PC-3 (cell line): ENCODE data around the gene NFKB2. TPM values are rescaled to one million over a fixed set of nuclear protein-coding genes. Genes with fewer than 3 reads are reported as not detected.

Source experiments
- ATAC-seq: fragments of 200-7000 bp; cut with Tn5 transposase; 2 replicates; pipeline ENCODE4 v1.9.1; 2020; ENCODE audit warnings: mild to moderate bottlenecking, moderate library complexity
- BruUV-seq: library from RNA; stranded (reverse); fragments of 400-500 nt; replicated peaks from 2 replicates; lab custom pipeline; 2021; lab: Mats Ljungman, UMichigan
- CTCF ChIA-PET: fragments of 300-600 bp; sonication (Branson Sonifier 250); formaldehyde crosslinking; loops from one replicate; lab custom pipeline; 2022; ENCODE audit warnings: antibody characterized with exemption; lab: Charles Lee
- POLR2A ChIA-PET: fragments of 300-600 bp; sonication (Branson Sonifier 250); formaldehyde crosslinking; loops from one replicate; lab custom pipeline; 2022; ENCODE audit warnings: antibody characterized with exemption; ENCODE audit not compliant: unreplicated experiment; lab: Charles Lee
- DNase-seq: peaks from one replicate; pipeline ENCODE4 v3.0.0-alpha.2; 2015
- H2AFZ ChIP-seq: fragments of 300-600 bp; sonication (generic); 2 replicates; pipeline ENCODE4 v1.6.0; 2016; ENCODE audit warnings: antibody characterized with exemption, low read length
- H3F3A ChIP-seq: fragments of 300-600 bp; sonication (generic); one replicate; pipeline ENCODE4 v1.6.0; 2017; ENCODE audit warnings: antibody characterized with exemption, low read length, control low read depth, mild to moderate bottlenecking; ENCODE audit not compliant: unreplicated experiment
- H3K27ac ChIP-seq: fragments of 300-600 bp; sonication (generic); 2 replicates; pipeline ENCODE4 v1.5.1; 2016; ENCODE audit warnings: mild to moderate bottlenecking, low read length
- H3K27me3 ChIP-seq: fragments of 300-600 bp; sonication (generic); 2 replicates; pipeline ENCODE4 v1.6.1; 2016; ENCODE audit warnings: low read length, mixed read lengths
- H3K36me3 ChIP-seq: fragments of 300-600 bp; sonication (generic); 2 replicates; pipeline ENCODE4 v1.6.1; 2016; ENCODE audit warnings: low read depth, mixed run types, low read length, mixed read lengths
- H3K4me1 ChIP-seq: fragments of 300-600 bp; sonication (generic); 2 replicates; pipeline ENCODE4 v1.5.1; 2016; ENCODE audit warnings: low read length; ENCODE audit not compliant: insufficient read depth
- H3K4me2 ChIP-seq: fragments of 300-600 bp; sonication (generic); 2 replicates; pipeline ENCODE4 v1.6.0; 2016; ENCODE audit warnings: low read length
- H3K4me3 ChIP-seq: fragments of 300-600 bp; sonication (generic); 2 replicates; pipeline ENCODE4 v1.5.1; 2016; ENCODE audit warnings: mild to moderate bottlenecking, low read length, mixed read lengths
- H3K79me2 ChIP-seq: fragments of 300-600 bp; sonication (generic); 2 replicates; pipeline ENCODE4 v1.6.1; 2017; ENCODE audit warnings: low read length, mixed read lengths
- H3K9ac ChIP-seq: fragments of 300-600 bp; sonication (generic); 2 replicates; pipeline ENCODE4 v1.6.0; 2016; ENCODE audit warnings: mild to moderate bottlenecking, low read length
- H3K9me2 ChIP-seq: fragments of 300-600 bp; sonication (generic); replicated peaks from 2 replicates; pipeline ENCODE4 v1.6.1; 2016; ENCODE audit warnings: mixed run types, low read length, mixed read lengths
- H3K9me3 ChIP-seq: fragments of 300-600 bp; sonication (generic); 2 replicates; pipeline ENCODE4 v1.6.1; 2016; ENCODE audit warnings: low read length, mixed read lengths
- H4K20me1 ChIP-seq: fragments of 300-600 bp; sonication (generic); 2 replicates; pipeline ENCODE4 v1.6.1; 2016; ENCODE audit warnings: low read length, mixed read lengths
- CTCF ChIP-seq: fragments of 300-600 bp; sonication (generic); conservative IDR thresholded peaks from 2 replicates; pipeline ENCODE4 v1.5.1; 2017; ENCODE audit warnings: antibody characterized with exemption, low read depth, mild to moderate bottlenecking, low read length
- EZH2 ChIP-seq: fragments of 300-600 bp; sonication (generic); IDR thresholded peaks from one replicate; pipeline ENCODE4 v1.6.1; 2017; ENCODE audit warnings: antibody characterized with exemption, mild to moderate bottlenecking, low read length; ENCODE audit not compliant: unreplicated experiment
- EZH2phosphoT487 ChIP-seq: fragments of 300-600 bp; sonication (generic); IDR thresholded peaks from 2 replicates; pipeline ENCODE4 v1.6.1; 2018; ENCODE audit warnings: mild to moderate bottlenecking, antibody characterized with exemption, low read length, borderline replicate concordance
- intact Hi-C: fragments of 100-400 bp; cut with micrococcal nuclease; formaldehyde crosslinking; loops from 2 replicates; pipeline ENCODE4 v1.9.0; 2023
- total RNA-seq: library from RNA; depleted of rRNA; stranded (reverse); fragments of >200 nt; gene quantifications from 2 replicates; pipeline ENCODE4 v1.2.3, GENCODE V29; 2014

The NFKB2 gene
- total RNA-seq, 1 experiment from 2014 or later = 45.0 TPM

DNA sequence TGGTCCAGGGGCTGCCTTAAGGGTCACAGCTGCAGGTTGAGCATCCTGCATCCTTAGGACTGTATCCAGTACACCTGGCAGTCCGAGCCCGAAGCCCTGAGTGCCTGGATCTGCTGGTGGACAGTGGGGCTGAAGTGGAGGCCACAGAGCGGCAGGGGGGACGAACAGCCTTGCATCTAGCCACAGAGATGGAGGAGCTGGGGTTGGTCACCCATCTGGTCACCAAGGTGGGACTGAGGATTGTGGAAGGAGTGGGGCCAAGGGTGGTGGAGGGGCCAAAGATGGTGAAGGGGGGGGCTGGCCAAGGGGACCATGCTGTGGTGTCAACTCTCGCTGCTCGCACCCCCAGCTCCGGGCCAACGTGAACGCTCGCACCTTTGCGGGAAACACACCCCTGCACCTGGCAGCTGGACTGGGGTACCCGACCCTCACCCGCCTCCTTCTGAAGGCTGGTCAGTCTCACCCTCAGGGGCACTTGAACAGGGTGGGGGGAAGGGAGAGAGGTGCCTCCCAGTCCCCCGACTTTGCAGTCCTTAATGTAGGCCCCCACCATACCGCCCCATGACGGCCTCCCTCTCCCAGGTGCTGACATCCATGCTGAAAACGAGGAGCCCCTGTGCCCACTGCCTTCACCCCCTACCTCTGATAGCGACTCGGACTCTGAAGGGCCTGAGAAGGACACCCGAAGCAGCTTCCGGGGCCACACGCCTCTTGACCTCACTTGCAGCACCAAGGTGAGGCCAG is 5.3 kb downstream of the NFKB2 start:
- Histone ChIP-seq H4K20me1 (no peaks in the 10 kb centered on the region), H3K4me1 (peaks cover 33% of the 10 kb centered on the region), H3K9me3 (no peaks in the 10 kb centered on the region), H3K4me2 (no peak overlapping the region), H3K79me2 (peaks cover 14% of the 10 kb centered on the region), H3K27ac (no peak overlapping the region), H3K9ac (no peak overlapping the region), H3K27me3 (no peaks in the 10 kb centered on the region), H3K4me3 (no peak overlapping the region), H3F3A (no peaks in the 10 kb centered on the region), H3K9me2 (no peaks in the 10 kb centered on the region), H3K36me3 (no peaks in the 10 kb centered on the region; the same call in 1 of the 2 replicates), H2AFZ (no peak overlapping the region)
- CTCF ChIA-PET = no interaction called here
- ATAC-seq = no peak
- POLR2A ChIA-PET = no interaction called here
- no peak for DNase-seq
- TF ChIP-seq EZH2phosphoT487 (no peak), CTCF (no peak)
- intact Hi-C loops = no loop called here
- BruUV-seq = no TSS peak

DNA sequence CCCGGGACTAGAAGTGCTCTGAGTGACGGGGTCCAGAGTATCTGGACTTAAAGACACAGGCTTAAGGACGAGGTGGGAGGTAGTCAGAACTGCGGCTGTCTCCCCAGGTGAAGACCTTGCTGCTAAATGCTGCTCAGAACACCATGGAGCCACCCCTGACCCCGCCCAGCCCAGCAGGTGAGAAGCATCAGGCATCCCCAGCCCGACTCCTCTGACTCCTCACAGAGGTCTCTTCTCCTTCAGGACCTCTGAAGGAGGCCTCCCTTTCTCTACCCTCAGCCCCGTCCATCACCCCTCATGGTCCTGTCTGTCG is 5.8 kb downstream of the NFKB2 start:
- Histone ChIP-seq H3K36me3 (no peaks in the 10 kb centered on the region; the same call in 1 of the 2 replicates), H2AFZ (no peak overlapping the region), H3K9me3 (no peaks in the 10 kb centered on the region), H3K4me1 (peaks cover 29% of the 10 kb centered on the region), H3K4me3 (no peak overlapping the region), H3F3A (no peaks in the 10 kb centered on the region), H3K27me3 (no peaks in the 10 kb centered on the region), H3K4me2 (peak overlapping the region; percentile 23; the same call in 1 of the 2 replicates), H3K79me2 (peaks cover 9% of the 10 kb centered on the region), H3K27ac (no peak overlapping the region), H3K9me2 (no peaks in the 10 kb centered on the region), H3K9ac (no peak overlapping the region), H4K20me1 (no peaks in the 10 kb centered on the region)
- intact Hi-C loops = no loop called here
- TF ChIP-seq EZH2phosphoT487 (no peak), CTCF (no peak), EZH2 (no peak)
- DNase-seq = no peak
- no TSS peak for BruUV-seq
- CTCF ChIA-PET = no interaction called here
- POLR2A ChIA-PET = no interaction called here
- no peak for ATAC-seq

DNA sequence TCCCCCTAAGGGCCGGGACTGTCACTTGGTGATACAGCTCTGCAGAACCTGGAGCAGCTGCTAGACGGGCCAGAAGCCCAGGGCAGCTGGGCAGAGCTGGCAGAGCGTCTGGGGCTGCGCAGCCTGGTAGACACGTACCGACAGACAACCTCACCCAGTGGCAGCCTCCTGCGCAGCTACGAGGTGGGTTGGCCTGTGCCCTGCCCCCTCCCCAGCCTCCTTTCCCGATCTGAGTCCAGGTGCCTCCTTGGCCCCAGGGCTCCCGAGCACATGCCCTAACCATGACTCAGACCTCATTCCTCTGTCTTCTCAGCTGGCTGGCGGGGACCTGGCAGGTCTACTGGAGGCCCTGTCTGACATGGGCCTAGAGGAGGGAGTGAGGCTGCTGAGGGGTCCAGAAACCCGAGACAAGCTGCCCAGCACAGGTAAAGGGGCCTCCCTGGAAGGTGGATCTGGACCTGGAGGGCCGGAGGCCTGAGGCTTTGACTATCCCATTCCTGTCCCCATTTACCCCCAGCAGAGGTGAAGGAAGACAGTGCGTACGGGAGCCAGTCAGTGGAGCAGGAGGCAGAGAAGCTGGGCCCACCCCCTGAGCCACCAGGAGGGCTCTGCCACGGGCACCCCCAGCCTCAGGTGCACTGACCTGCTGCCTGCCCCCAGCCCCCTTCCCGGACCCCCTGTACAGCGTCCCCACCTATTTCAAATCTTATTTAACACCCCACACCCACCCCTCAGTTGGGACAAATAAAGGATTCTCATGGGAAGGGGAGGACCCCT is 6.4 kb downstream of the NFKB2 start:
- no peaks in the 10 kb centered on the region; the same call in 1 of the 2 replicates for H3K36me3 ChIP-seq
- peak overlapping the region; percentile 23; the same call in 1 of the 2 replicates for H3K4me2 ChIP-seq
- no peaks in the 10 kb centered on the region for H3F3A ChIP-seq
- peaks cover 23% of the 10 kb centered on the region for H3K4me1 ChIP-seq
- BruUV-seq = no TSS peak
- H4K20me1 ChIP-seq = no peaks in the 10 kb centered on the region
- TF ChIP-seq EZH2 = no peak
- no peaks in the 10 kb centered on the region for H3K27me3 ChIP-seq
- H3K4me3 ChIP-seq = no peak overlapping the region
- intact Hi-C loops = no loop called here
- ATAC-seq = peak; percentile 64
- H3K9me2 ChIP-seq = no peaks in the 10 kb centered on the region
- ChIA-PET CTCF (no interaction called here), POLR2A (no interaction called here)
- H3K79me2 ChIP-seq = peaks cover 3% of the 10 kb centered on the region
- DNase-seq = peak; percentile 80
- H3K9me3 ChIP-seq = no peaks in the 10 kb centered on the region
- no peak overlapping the region for H3K27ac ChIP-seq
- H3K9ac ChIP-seq = no peak overlapping the region
- no peak overlapping the region for H2AFZ ChIP-seq
